ENCODE data around the gene CCDC136.

CCDC136 gene

GRCh38 chr7:128791121-128791971 is at the start of gene CCDC136:
Gene CCDC136, plus strand, starts transcription at chr7:128791968. Its CDS starts 444 bp downstream, at chr7:128792412.
- in situ Hi-C loops (cut with HindIII; ENCODE audit: low pct_ligation_motif_present, low pct_unique_long_range_greater_than_20kb, low sequenced_read_pairs) = no loop called here
- peak; percentile 80 for DNase-seq

- DNase-seq = no peak
Measured at GRCh38 chr7:128742206-128742605, 49.6 kb upstream of the CCDC136 start.

DNA sequence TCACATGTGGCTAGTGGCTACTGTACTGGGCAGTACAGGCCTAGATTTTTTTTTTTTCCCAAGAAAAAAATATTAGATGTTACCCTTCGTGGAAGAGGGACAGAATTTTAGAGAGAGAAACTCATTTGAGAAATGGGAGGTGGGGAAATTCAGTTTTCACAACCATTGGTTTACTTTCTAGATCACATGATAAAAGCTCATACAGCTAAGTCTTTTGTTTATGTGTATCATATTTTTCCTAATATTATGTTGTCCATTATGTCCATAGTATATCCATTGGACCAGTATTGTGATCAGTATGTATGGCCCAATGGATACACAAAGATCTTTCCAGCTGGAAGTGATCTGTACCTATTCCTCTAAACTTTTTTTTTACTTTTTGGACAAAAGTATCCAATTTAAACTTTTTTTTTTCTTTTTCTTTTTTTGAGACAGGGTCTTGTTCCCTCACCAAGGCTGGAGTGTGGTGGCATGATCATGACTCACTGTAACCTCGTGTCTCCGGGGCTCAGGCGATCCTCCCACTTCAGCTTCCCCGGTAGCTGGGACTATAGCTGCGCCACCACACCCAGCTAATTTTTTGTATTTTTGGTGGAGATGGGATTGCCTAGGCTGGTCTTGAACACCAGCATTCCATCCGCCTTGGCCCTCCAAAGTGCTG is 48.5 kb upstream of the CCDC136 start:
- DNase-seq = no peak
- in situ Hi-C loops (cut with HindIII; ENCODE audit: low pct_ligation_motif_present, low pct_unique_long_range_greater_than_20kb, low sequenced_read_pairs) = no loop called here

More at GRCh38 chr7:128742206-128742605, 49.6 kb upstream of the CCDC136 start:
- in situ Hi-C loops (cut with HindIII; ENCODE audit: low pct_ligation_motif_present, low pct_unique_long_range_greater_than_20kb, low sequenced_read_pairs) = no loop called here

- in situ Hi-C loops (cut with HindIII; ENCODE audit: low pct_ligation_motif_present, low pct_unique_long_range_greater_than_20kb, low sequenced_read_pairs) = no loop called here
- no peak for DNase-seq
Measured at GRCh38 chr7:128744366-128744905, 47.3 kb upstream of the CCDC136 start.

DNA sequence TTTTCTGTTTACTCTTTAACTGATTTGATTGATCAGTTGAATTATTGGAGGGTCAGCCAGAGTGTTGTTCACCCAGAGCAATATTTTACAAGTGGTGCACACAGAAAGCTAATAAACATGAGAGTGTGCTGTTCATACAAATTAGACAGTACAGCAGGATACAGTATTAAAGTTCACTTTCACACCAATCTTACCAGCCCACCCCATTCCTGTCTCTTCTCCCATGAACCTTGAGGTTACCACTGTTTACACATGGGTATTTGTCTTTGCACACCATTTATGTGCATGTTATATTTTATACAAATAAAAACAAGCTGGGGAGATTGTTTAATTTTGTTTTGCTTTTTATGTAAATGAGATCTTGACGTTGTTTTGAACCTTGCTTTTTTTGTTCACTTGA is 46.1 kb upstream of the CCDC136 start:
- in situ Hi-C loops (cut with HindIII; ENCODE audit: low pct_ligation_motif_present, low pct_unique_long_range_greater_than_20kb, low sequenced_read_pairs) = no loop called here
- DNase-seq = no peak

- in situ Hi-C loops (cut with HindIII; ENCODE audit: low pct_ligation_motif_present, low pct_unique_long_range_greater_than_20kb, low sequenced_read_pairs) = no loop called here
Measured at GRCh38 chr7:128747327-128748079, 44.3 kb upstream of the CCDC136 start.

DNA sequence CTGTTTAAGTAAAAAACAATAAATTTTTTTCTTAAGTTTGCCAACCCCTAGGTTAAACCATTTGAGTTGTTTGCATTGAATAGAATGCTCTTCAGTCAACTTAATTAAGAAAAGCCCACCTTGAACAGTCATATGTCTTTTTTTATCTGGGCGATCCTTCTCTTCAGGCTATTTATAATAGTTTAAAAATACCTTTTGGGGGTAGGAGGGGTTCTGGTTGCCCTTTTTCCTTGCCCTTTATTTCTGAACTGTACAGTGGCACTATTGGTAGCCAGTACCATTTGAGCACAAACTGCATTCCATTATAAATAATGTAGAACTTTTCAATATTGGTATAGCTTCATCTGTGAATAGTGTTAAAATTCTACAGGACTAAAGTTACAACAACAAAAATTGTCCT is 39.5 kb upstream of the CCDC136 start:
- DNase-seq = no peak
- in situ Hi-C loops (cut with HindIII; ENCODE audit: low pct_ligation_motif_present, low pct_unique_long_range_greater_than_20kb, low sequenced_read_pairs) = no loop called here

More at GRCh38 chr7:128747327-128748079, 44.3 kb upstream of the CCDC136 start:
- no peak for DNase-seq

- no peak for DNase-seq
- in situ Hi-C loops (cut with HindIII; ENCODE audit: low pct_ligation_motif_present, low pct_unique_long_range_greater_than_20kb, low sequenced_read_pairs) = no loop called here
Measured at GRCh38 chr7:128755075-128755818, 36.5 kb upstream of the CCDC136 start.

DNA sequence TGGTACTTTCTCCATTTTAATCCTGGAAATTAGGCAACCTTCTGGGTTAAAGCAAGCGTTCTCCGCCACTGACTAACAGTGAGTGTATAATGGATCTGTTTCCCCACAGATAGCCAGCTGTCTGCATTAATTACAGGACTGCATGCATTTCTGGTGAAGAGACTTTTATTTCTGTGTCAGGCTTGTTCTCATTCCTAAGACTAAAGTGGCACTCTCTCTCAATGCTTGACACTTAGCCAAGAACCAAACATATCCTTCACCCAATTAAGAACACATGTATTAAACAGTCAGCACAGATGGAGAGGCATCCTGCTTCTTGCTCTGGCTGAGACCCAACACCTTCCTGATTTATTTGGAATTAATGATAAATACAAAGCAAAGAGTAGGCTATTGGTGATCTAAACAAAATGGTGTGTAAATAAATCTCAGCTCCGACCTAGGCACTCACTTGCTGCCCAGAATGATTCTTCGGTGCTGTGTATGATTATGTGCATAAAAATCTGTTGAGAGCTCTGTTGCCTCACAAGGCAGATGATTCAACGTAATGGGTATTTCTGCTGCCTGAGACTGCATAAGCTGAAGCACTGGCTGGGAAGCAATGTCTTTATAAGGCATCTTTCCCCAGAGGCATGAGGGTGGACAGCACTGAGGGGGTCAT is 35.8 kb upstream of the CCDC136 start:
- in situ Hi-C loops (cut with HindIII; ENCODE audit: low pct_ligation_motif_present, low pct_unique_long_range_greater_than_20kb, low sequenced_read_pairs) = no loop called here
- DNase-seq = no peak

DNA sequence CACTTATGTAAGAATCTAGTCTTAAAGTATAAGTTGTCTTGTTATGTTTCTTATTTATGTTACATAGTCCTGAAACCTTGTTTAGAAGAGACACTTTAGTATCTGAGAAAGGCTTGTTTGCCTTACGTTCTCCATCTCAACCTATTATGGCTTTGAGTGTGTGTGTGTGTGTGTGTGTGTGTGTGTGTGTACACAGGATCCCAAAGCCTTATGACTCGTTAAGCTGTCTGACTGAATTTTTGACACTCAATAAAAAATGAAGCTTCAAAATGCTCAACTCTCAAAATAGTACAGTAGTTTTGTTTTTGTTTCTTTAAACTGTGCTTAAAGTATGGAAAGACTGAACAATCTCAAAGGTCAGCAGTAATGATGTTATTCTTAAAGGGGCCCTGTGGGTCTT is 34.6 kb upstream of the CCDC136 start:
- in situ Hi-C loops (cut with HindIII; ENCODE audit: low pct_ligation_motif_present, low pct_unique_long_range_greater_than_20kb, low sequenced_read_pairs) = no loop called here

DNA sequence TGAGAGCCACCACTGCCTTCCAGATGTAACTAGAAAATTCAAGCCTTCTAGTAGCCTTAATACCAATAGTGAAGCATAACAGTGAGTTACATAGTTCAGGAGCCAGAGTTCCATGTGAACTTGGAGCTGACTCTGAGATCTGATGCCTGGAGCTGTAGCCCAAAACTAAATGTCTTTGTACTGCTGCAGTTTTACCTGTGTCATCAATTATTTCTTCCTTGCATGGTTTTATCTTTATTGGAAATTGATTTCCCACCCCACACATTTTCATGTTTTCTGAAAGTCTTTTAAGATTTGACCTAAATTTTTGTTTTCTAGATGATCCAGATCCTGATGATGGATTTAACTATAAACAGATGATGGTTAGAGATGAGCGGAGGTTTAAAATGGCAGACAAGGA is 33.2 kb upstream of the CCDC136 start:
- no peak for DNase-seq
- in situ Hi-C loops (cut with HindIII; ENCODE audit: low pct_ligation_motif_present, low pct_unique_long_range_greater_than_20kb, low sequenced_read_pairs) = no loop called here

More for the DNA sequence above, 34.6 kb upstream of the CCDC136 start:
- no peak for DNase-seq

- in situ Hi-C loops (cut with HindIII; ENCODE audit: low pct_ligation_motif_present, low pct_unique_long_range_greater_than_20kb, low sequenced_read_pairs) = no loop called here
- DNase-seq = no peak
Measured at GRCh38 chr7:128759242-128759641, 32.5 kb upstream of the CCDC136 start.

- peak; percentile 60 for DNase-seq
- in situ Hi-C loops (cut with HindIII; ENCODE audit: low pct_ligation_motif_present, low pct_unique_long_range_greater_than_20kb, low sequenced_read_pairs) = no loop called here
Measured at GRCh38 chr7:128763541-128763940, 28.2 kb upstream of the CCDC136 start.

- DNase-seq = no peak
- in situ Hi-C loops (cut with HindIII; ENCODE audit: low pct_ligation_motif_present, low pct_unique_long_range_greater_than_20kb, low sequenced_read_pairs) = no loop called here
Measured at GRCh38 chr7:128767475-128768110, 24.2 kb upstream of the CCDC136 start.

DNA sequence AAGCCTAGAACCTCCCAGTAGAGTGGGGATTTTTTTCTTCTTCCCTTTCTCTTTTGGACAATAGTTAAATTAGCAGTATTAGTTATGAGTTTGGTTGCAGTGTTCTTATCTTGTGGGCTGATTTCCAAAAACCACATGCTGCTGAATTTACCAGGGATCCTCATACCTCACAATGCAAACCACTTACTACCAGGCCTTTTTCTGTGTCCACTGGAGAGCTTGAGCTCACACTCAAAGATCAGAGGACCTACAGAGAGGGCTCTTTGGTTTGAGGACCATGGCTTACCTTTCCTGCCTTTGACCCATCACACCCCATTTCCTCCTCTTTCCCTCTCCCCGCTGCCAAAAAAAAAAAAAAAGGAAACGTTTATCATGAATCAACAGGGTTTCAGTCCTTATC is 21.5 kb upstream of the CCDC136 start:
- in situ Hi-C loops (cut with HindIII; ENCODE audit: low pct_ligation_motif_present, low pct_unique_long_range_greater_than_20kb, low sequenced_read_pairs) = no loop called here
- no peak for DNase-seq

DNA sequence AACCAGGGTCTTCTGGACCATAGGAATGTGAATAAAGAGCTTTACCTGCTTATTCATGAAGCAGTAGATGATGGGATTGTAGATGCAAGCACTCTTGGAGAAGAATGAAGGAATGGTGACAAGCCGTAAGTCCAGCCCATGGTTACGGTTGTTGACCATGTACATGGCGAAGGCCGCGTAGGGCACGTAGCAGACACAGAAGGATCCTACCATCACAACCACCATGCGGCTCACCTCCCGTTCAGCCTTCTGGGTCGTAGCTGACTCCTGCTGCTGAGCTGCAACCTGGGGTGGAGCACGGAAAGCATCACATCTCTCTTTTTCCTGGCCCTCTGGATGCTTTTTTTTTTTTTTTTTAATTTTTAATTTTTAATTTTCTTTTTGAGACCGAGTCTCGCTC is 18.2 kb upstream of the CCDC136 start:
- no peak for DNase-seq
- in situ Hi-C loops (cut with HindIII; ENCODE audit: low pct_ligation_motif_present, low pct_unique_long_range_greater_than_20kb, low sequenced_read_pairs) = no loop called here

GRCh38 chr7:128774029-128774689 is 17.6 kb upstream of the CCDC136 start:
- in situ Hi-C loops (cut with HindIII; ENCODE audit: low pct_ligation_motif_present, low pct_unique_long_range_greater_than_20kb, low sequenced_read_pairs) = no loop called here
- DNase-seq = no peak
